ENCODE results near the gene WFDC10B.
"Not testable (repeated sequence)": the region's sequence is repeated elsewhere in the genome, so short reads cannot be mapped to it uniquely, and the experiment has no call there.

The WFDC10B gene

DNA sequence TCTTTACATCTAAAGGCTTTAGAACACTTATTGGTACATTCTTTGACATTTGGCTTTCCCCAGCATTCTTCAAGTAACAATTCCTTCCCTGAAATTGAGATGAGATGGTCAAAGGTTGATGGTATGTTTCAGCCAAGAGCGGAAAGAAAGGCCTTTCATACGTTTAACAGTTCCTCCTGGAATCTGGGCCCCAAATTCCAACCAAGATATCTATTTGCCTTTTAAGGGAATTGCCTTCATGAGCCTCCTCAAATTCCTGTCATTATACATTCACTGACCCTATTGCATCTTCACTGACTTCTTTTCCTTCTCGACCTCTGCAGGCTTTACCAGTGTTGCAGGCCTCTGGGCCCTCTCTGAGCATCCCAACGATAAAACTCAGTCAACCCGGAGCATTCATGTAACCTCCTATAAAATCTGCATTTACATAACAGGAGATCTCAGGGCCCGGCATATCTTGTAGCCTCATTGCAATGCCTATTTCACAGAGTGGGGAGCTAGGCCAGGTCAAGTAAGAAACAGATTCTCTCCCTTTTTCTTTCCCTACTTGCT lies 55.4 kb downstream of the WFDC10B start:
- no peak for DNase-seq (ENCODE audit: low read depth)
- in situ Hi-C loops (cut with HindIII; ENCODE audit: low sequenced_read_pairs), result no loop called here
- TF ChIP-seq, protein P1, sequence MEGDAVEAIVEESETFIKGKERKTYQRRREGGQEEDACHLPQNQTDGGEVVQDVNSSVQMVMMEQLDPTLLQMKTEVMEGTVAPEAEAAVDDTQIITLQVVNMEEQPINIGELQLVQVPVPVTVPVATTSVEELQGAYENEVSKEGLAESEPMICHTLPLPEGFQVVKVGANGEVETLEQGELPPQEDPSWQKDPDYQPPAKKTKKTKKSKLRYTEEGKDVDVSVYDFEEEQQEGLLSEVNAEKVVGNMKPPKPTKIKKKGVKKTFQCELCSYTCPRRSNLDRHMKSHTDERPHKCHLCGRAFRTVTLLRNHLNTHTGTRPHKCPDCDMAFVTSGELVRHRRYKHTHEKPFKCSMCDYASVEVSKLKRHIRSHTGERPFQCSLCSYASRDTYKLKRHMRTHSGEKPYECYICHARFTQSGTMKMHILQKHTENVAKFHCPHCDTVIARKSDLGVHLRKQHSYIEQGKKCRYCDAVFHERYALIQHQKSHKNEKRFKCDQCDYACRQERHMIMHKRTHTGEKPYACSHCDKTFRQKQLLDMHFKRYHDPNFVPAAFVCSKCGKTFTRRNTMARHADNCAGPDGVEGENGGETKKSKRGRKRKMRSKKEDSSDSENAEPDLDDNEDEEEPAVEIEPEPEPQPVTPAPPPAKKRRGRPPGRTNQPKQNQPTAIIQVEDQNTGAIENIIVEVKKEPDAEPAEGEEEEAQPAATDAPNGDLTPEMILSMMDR (IDR thresholded peaks at IDR 0.05; ENCODE audit: low read depth, low read length, missing control alignments), result no peak
- H3K4me3 ChIP-seq (ENCODE audit: low read depth, low read length), result no peak overlapping the region

GRCh38 chr20:45647441-45648050 lies 57.3 kb downstream of the WFDC10B start:
- in situ Hi-C loops (cut with HindIII; ENCODE audit: low sequenced_read_pairs), result no loop called here
- TF ChIP-seq, protein P1 (IDR thresholded peaks at IDR 0.05; ENCODE audit: low read depth, low read length, missing control alignments), result no peak

DNA sequence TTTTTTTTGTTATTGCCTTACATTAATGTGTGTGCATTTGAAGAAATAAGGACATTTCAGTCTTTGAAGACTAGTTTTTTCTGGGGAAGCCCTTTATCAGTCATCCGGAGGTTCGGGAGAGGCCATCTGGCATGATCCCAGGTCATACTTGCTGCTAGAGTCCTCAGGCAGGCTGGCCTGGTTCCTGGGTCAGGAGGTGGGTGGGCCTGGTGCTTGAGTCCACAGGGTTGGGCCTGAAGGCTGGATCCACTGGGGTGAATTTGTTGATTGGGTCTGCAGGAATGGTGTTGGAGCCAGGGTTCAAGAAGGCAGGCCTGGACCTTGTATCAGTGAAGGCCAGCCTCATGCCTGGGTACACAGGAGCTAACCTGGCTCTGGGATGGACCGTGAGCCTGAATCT lies 57.9 kb downstream of the WFDC10B start:
- no peak for DNase-seq (ENCODE audit: low read depth)
- TF ChIP-seq, protein P1 (IDR thresholded peaks at IDR 0.05; ENCODE audit: low read depth, low read length, missing control alignments), result no peak
- no peak overlapping the region for H3K4me3 ChIP-seq (ENCODE audit: low read depth, low read length)
- in situ Hi-C loops (cut with HindIII; ENCODE audit: low sequenced_read_pairs), result no loop called here

More at GRCh38 chr20:45647441-45648050, 57.3 kb downstream of the WFDC10B start:
- no peak for DNase-seq (ENCODE audit: low read depth)
- no peak overlapping the region for H3K4me3 ChIP-seq (ENCODE audit: low read depth, low read length)

DNA sequence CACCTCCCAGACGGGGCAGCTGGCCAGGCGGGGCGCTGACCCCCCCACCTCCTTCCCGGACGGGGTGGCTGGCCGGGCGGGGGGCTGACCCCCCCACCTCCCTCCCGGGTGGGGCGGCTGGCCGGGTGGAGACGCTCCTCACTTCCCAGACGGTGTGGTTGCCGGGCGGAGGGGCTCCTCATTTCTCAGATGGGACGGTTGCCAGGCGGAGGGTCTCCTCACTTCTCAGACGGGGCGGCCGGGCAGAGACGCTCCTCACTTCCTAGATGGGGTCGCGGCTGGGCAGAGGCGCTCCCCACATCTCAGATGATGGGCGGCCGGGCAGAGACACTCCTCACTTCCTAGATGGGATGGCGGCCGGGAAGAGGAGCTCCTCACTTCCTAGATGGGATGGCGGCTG lies 59.0 kb downstream of the WFDC10B start:
- in situ Hi-C loops (cut with HindIII; ENCODE audit: low sequenced_read_pairs); H3K4me3 ChIP-seq (ENCODE audit: low read depth, low read length); DNase-seq (ENCODE audit: low read depth): not testable (repeated sequence)

DNA sequence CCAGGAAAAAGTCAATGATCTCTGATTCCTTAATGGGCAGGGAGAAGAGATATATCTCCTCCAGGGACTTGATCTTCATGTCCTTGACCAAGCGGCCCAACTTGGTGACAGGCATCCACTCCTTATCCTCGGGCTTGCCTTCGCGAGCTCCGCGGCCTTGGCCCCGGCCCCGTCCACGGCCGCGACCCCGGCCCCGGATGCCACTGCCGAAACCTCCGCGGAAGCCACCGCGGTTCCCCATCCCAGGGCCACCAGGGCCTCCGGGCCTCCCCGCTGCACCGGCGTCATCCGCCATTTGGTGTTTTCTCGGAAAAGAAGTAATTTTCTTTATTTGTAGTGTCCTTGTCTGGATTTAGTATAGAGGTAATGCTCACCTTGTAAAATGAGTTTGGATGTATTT lies 63.7 kb downstream of the WFDC10B start:
- in situ Hi-C loops (cut with HindIII; ENCODE audit: low sequenced_read_pairs); DNase-seq (ENCODE audit: low read depth); H3K4me3 ChIP-seq (ENCODE audit: low read depth, low read length): not testable (repeated sequence)

DNA sequence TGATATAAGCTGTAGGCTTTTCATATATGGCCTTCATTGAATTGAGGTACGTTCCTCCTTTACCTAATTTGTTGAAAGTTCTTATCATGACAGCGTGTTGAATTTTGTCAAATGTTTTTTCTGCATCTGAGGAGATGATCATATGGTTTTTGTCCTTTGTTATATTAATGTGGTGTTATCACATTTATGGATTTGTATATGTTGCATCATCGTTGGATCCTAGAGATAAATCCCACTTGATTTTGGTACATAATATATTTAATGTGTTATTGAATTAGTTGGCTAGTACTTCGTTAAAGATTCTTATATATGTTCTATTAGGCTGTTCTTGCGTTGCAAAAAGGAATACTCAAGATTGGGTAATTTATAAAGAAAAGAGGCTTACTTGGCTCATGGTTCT lies 65.1 kb downstream of the WFDC10B start:
- no peak overlapping the region for H3K4me3 ChIP-seq (ENCODE audit: low read depth, low read length)
- in situ Hi-C loops (cut with HindIII; ENCODE audit: low sequenced_read_pairs), result no loop called here
- DNase-seq (ENCODE audit: low read depth), result no peak
- TF ChIP-seq, protein P1 (IDR thresholded peaks at IDR 0.05; ENCODE audit: low read depth, low read length, missing control alignments), result no peak

GRCh38 chr20:45636513-45636912 lies 68.3 kb downstream of the WFDC10B start:
- H3K4me3 ChIP-seq (ENCODE audit: low read depth, low read length), result no peak overlapping the region
- no peak for DNase-seq (ENCODE audit: low read depth)
- TF ChIP-seq, protein P1 (IDR thresholded peaks at IDR 0.05; ENCODE audit: low read depth, low read length, missing control alignments), result no peak
- in situ Hi-C loops (cut with HindIII; ENCODE audit: low sequenced_read_pairs), result no loop called here
